HepG2 (cell line): ENCODE data around the gene ZC3H18. TPM values are rescaled to one million over a fixed set of nuclear protein-coding genes. Genes with fewer than 3 reads are reported as not detected.
A peak's percentile ranks its signal among the peaks of the same experiment; 100 is the strongest.

Experiments used
- FOXJ3 ChIP-seq: sonication (generic); formaldehyde crosslinking; IDR thresholded peaks from 2 replicates; pipeline ENCODE4 v1.4.0; 2020; ENCODE audit warnings: missing genetic modification reagents, mild to moderate bottlenecking, borderline replicate concordance
- GABPB1 ChIP-seq: IDR thresholded peaks from 2 replicates; pipeline ENCODE4 v1.6.1; 2016; ENCODE audit warnings: mild to moderate bottlenecking, missing genetic modification reagents, moderate library complexity, missing compliant biosample characterization
- GTF2F1 ChIP-seq: fragments of 150-350 bp; IDR thresholded peaks from 2 replicates; pipeline ENCODE4 v1.6.1; 2014; ENCODE audit warnings: low read length
- HMG20A ChIP-seq: IDR thresholded peaks from 2 replicates; pipeline ENCODE4 v1.6.1; 2016; ENCODE audit warnings: borderline replicate concordance
- HNF4A ChIP-seq: sonication (generic); formaldehyde crosslinking; IDR thresholded peaks from 2 replicates; pipeline ENCODE4 v1.4.0; 2020; ENCODE audit warnings: missing genetic modification reagents
- IRX3 ChIP-seq: sonication (generic); formaldehyde crosslinking; IDR thresholded peaks from 2 replicates; pipeline ENCODE4 v1.8.1; 2023; ENCODE audit warnings: mild to moderate bottlenecking, low read depth, missing genetic modification reagents, borderline replicate concordance
- KLF12 ChIP-seq: sonication (generic); formaldehyde crosslinking; IDR thresholded peaks from 2 replicates; pipeline ENCODE4 v1.4.0; 2020; ENCODE audit warnings: missing genetic modification reagents, borderline replicate concordance
- MYNN ChIP-seq: sonication (generic); formaldehyde crosslinking; IDR thresholded peaks from 2 replicates; pipeline ENCODE4 v1.4.0; 2020; ENCODE audit warnings: mild to moderate bottlenecking, low read depth, missing genetic modification reagents
- NFE2L2 ChIP-seq: fragments of 150-350 bp; IDR thresholded peaks from 2 replicates; pipeline ENCODE4 v1.6.1; 2014; ENCODE audit warnings: low read length
- PHF20 ChIP-seq: sonication (generic); formaldehyde crosslinking; IDR thresholded peaks from 2 replicates; pipeline ENCODE4 v1.5.0; 2020; ENCODE audit warnings: mild to moderate bottlenecking, missing genetic modification reagents
- RAD21 ChIP-seq: fragments of 450-650 bp; formaldehyde crosslinking; IDR thresholded peaks from 2 replicates; pipeline ENCODE4 v1.5.0; 2020; ENCODE audit warnings: mild to moderate bottlenecking
- RBFOX2 ChIP-seq: fragments of 200-400 bp; formaldehyde crosslinking; IDR thresholded peaks from 2 replicates; pipeline ENCODE4 v1.6.1; 2017; ENCODE audit warnings: low read depth, mild to moderate bottlenecking, low read length
- STAG1 ChIP-seq: sonication (generic); formaldehyde crosslinking; IDR thresholded peaks from 2 replicates; pipeline ENCODE4 v1.4.0; 2020; ENCODE audit warnings: missing genetic modification reagents
- TOPORS ChIP-seq: sonication (generic); formaldehyde crosslinking; IDR thresholded peaks from 2 replicates; pipeline ENCODE4 v1.8.0; 2023; ENCODE audit warnings: mild to moderate bottlenecking, missing genetic modification reagents
- ZBTB43 ChIP-seq: sonication (generic); formaldehyde crosslinking; conservative IDR thresholded peaks from 2 replicates; pipeline ENCODE4 v1.4.0; 2020; ENCODE audit warnings: missing genetic modification reagents
- ZFP1 ChIP-seq: IDR thresholded peaks from 2 replicates; pipeline ENCODE4 v1.6.1; 2016
- ZNF136 ChIP-seq: sonication (generic); formaldehyde crosslinking; IDR thresholded peaks from 2 replicates; pipeline ENCODE4 v1.8.1; 2022; ENCODE audit warnings: low read depth, mild to moderate bottlenecking, moderate library complexity, missing genetic modification reagents
- ZNF281 ChIP-seq: sonication (generic); formaldehyde crosslinking; IDR thresholded peaks from 2 replicates; pipeline ENCODE4 v1.4.0; 2020; ENCODE audit warnings: missing genetic modification reagents, borderline replicate concordance
- ZNF317 ChIP-seq: sonication (generic); formaldehyde crosslinking; IDR thresholded peaks from 2 replicates; pipeline ENCODE4 v1.5.0; 2020; ENCODE audit warnings: mild to moderate bottlenecking, missing genetic modification reagents
- ZNF549 ChIP-seq: sonication (generic); formaldehyde crosslinking; IDR thresholded peaks from 2 replicates; pipeline ENCODE4 v1.5.0; 2020; ENCODE audit warnings: missing genetic modification reagents
- ZNF550 ChIP-seq: sonication (generic); formaldehyde crosslinking; IDR thresholded peaks from 2 replicates; pipeline ENCODE4 v1.4.0; 2020; ENCODE audit warnings: mild to moderate bottlenecking, missing genetic modification reagents, borderline replicate concordance
- ZNF644 ChIP-seq: IDR thresholded peaks from 2 replicates; pipeline ENCODE4 v1.6.1; 2016; ENCODE audit warnings: low read depth
- ZNF709 ChIP-seq: sonication (generic); formaldehyde crosslinking; IDR thresholded peaks from 2 replicates; pipeline ENCODE4 v1.5.0; 2020; ENCODE audit warnings: mild to moderate bottlenecking, missing genetic modification reagents
- ZNF780A ChIP-seq: sonication (generic); formaldehyde crosslinking; IDR thresholded peaks from 2 replicates; pipeline ENCODE4 v1.8.0; 2022; ENCODE audit warnings: mild to moderate bottlenecking, missing genetic modification reagents, moderate library complexity
- ZNF883 ChIP-seq: sonication (generic); formaldehyde crosslinking; IDR thresholded peaks from 2 replicates; pipeline ENCODE4 v1.5.1; 2020; ENCODE audit warnings: mild to moderate bottlenecking, missing genetic modification reagents; ENCODE audit errors: not compliant biosample characterization
- polyA plus RNA-seq, 8 experiments: library from polyadenylated mRNA; depleted of rRNA in 3 of 8; stranded (reverse) in 7 of 8; unstranded in 1 of 8; fragments of >200 nt; fragmentation: Illumina TruSeq in 4 of 8; extraction: Trizol in 4 of 8; gene quantifications; 2 replicates each; pipeline versions ENCODE4 v1.2.1 to v1.2.3, GENCODE V29; 2011 to 2016; ENCODE audit warnings: low read depth in 4 of 8, missing spikeins in 1 of 8, mixed read lengths in 1 of 8; ENCODE audit not compliant: insufficient read depth in 1 of 8
- total RNA-seq, 5 experiments: library from RNA; depleted of rRNA; stranded (reverse); fragments of >200 nt; fragmentation: Illumina TruSeq; extraction: Trizol; gene quantifications; 2 replicates each; pipeline ENCODE4 v1.2.3, GENCODE V29; 2016; ENCODE audit warnings: low read depth in 1 of 5

The ZC3H18 gene
- total and polyA plus RNA-seq, 2 of the 13 experiments (the other 11 are each of a cell fraction or from before 2014, with no cell fraction given): 11.2 to 27.4 TPM

DNA sequence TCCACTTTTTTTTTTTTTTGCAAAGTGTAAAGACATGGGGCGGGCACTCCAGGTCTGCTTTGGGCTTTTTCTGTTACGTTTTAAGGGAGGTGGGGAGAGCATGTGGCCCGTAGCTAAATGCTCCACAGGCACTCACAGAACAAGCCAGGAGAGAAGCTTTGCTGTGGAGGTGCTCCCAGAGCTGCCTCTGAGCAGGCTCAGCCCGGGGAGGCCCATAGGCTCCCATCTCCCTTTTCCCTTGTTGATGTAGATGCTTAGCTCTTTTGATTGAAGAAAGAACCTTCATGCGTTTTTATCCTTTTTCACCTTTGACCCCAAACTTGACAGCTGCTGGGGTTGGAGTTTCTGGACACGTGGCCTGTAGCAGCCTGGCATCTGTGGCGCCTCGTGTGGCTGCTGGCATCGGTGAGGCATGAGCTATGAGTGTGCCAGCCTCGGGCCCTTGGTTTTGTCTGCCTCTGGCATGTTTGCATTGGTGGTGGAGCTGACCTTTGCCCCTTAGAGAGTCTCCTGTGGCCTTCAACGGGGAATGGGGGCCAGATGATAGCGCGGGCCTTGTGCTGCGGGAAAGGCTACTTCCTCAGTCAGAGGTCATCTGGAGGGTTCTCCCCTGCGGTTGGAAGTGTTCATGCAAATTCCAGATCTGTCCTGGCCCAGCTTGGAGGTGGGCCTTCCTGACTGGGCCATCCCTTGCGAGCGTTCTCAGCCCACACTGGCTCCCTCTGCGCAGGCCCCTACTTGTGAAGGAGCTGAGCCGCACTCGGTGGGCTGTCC lies 48.2 kb downstream of the ZC3H18 start (continued):
- TF ChIP-seq ZNF281 (CRISPR knock-in tag): peak; percentile 61; the same call in 1 of the 2 replicates
- TF ChIP-seq ZNF883 (CRISPR knock-in tag): no peak
- no peak for TF ChIP-seq KLF12
- TF ChIP-seq HNF4A (CRISPR knock-in tag): peak; percentile 94
- TF ChIP-seq MYNN (CRISPR knock-in tag): no peak
- TF ChIP-seq STAG1 (CRISPR knock-in tag): 0 out of 2 replicates have a peak, but pooled peaks have one; percentile 14
- peak; percentile 78 for TF ChIP-seq GABPB1 (CRISPR knock-in tag)
- TF ChIP-seq NFE2L2: no peak
- peak; percentile 78 for TF ChIP-seq ZBTB43
- no peak for TF ChIP-seq RBFOX2
- no peak for TF ChIP-seq ZNF709 (CRISPR knock-in tag)
- peak; percentile 71; the same call in 1 of the 2 replicates for TF ChIP-seq ZNF317 (CRISPR knock-in tag)
- TF ChIP-seq FOXJ3 (CRISPR knock-in tag): no peak
- TF ChIP-seq GTF2F1: no peak
- TF ChIP-seq ZNF136 (CRISPR knock-in tag): no peak
- no peak for TF ChIP-seq ZNF780A (CRISPR knock-in tag)
- 0 out of 2 replicates have a peak, but pooled peaks have one; percentile 21 for TF ChIP-seq ZNF550
- TF ChIP-seq ZFP1 (CRISPR knock-in tag): no peak
- no peak for TF ChIP-seq ZNF549
- TF ChIP-seq HMG20A (CRISPR knock-in tag): peak; percentile 24; the same call in 1 of the 2 replicates
- peak; percentile 64 for TF ChIP-seq ZNF644 (CRISPR knock-in tag)
- peak; percentile 56 for TF ChIP-seq RAD21 (CRISPR knock-in tag)
- TF ChIP-seq TOPORS (CRISPR knock-in tag): peak; percentile 81; the same call in 1 of the 2 replicates
- no peak for TF ChIP-seq PHF20 (CRISPR knock-in tag)
- no peak for TF ChIP-seq IRX3 (CRISPR knock-in tag)
